ENCODE results near the gene MYRIP.

The MYRIP gene

GRCh38 chr3:40201770-40202169 lies 392.4 kb downstream of the MYRIP start:
- TF ChIP-seq CTCF (IDR thresholded peaks at IDR 0.05; ENCODE audit: control extremely low read depth, extremely low read depth, low read depth, missing control alignments), result no peak
- ChIA-PET CTCF (interaction anchor here (5.4 kb wide), 1 partner anchor 9 kb away, joined by 29 read pairs; no protein-coding TSS in a partner anchor), POLR2A (no interaction called here)
- no peak for DNase-seq (ENCODE audit: extremely low spot score)

- POLR2A ChIA-PET, result no interaction called here
- no peak for TF ChIP-seq CTCF (IDR thresholded peaks at IDR 0.05; ENCODE audit: control extremely low read depth, extremely low read depth, low read depth, missing control alignments)
- CTCF ChIA-PET, result interaction anchor here (1.5 kb wide), 1 partner anchor 27 kb away, joined by 6 read pairs; no protein-coding TSS in a partner anchor
- no peak for DNase-seq (ENCODE audit: extremely low spot score)
These were observed 397.1 kb downstream of the MYRIP start for GRCh38 chr3:40206522-40206921.

- no peak for DNase-seq (ENCODE audit: extremely low spot score)
- TF ChIP-seq CTCF (IDR thresholded peaks at IDR 0.05; ENCODE audit: control extremely low read depth, extremely low read depth, low read depth, missing control alignments), result no peak
- CTCF ChIA-PET, result no interaction called here
- POLR2A ChIA-PET, result no interaction called here
These were observed 398.4 kb downstream of the MYRIP start for GRCh38 chr3:40207796-40208195.

GRCh38 chr3:40208251-40208650 lies 398.8 kb downstream of the MYRIP start:
- TF ChIP-seq CTCF (IDR thresholded peaks at IDR 0.05; ENCODE audit: control extremely low read depth, extremely low read depth, low read depth, missing control alignments), result no peak
- DNase-seq (ENCODE audit: extremely low spot score), result no peak
- CTCF ChIA-PET, result no interaction called here
- POLR2A ChIA-PET, result no interaction called here

- TF ChIP-seq CTCF (IDR thresholded peaks at IDR 0.05; ENCODE audit: control extremely low read depth, extremely low read depth, low read depth, missing control alignments), result no peak
- ChIA-PET CTCF (interaction anchor here (1.0 to 1.7 kb wide), 4 partner anchors 12 to 33 kb away, joined by 3 to 5 read pairs (median 4); no protein-coding TSS in a partner anchor), POLR2A (no interaction called here)
- DNase-seq (ENCODE audit: extremely low spot score), result no peak
These were observed 402.2 kb downstream of the MYRIP start for GRCh38 chr3:40211579-40211978.

GRCh38 chr3:40213556-40213955 lies 404.1 kb downstream of the MYRIP start:
- ChIA-PET POLR2A (no interaction called here), CTCF (interaction anchor here (1.4 kb wide), 1 partner anchor 22 kb away, joined by 3 read pairs; no protein-coding TSS in a partner anchor)
- no peak for DNase-seq (ENCODE audit: extremely low spot score)
- TF ChIP-seq CTCF (IDR thresholded peaks at IDR 0.05; ENCODE audit: control extremely low read depth, extremely low read depth, low read depth, missing control alignments), result no peak

- CTCF ChIA-PET, result interaction anchor here (1.1 kb wide), 1 partner anchor 17 kb away, joined by 3 read pairs; no protein-coding TSS in a partner anchor
- DNase-seq (ENCODE audit: extremely low spot score), result no peak
- POLR2A ChIA-PET, result no interaction called here
- TF ChIP-seq CTCF (IDR thresholded peaks at IDR 0.05; ENCODE audit: control extremely low read depth, extremely low read depth, low read depth, missing control alignments), result no peak
These were observed 405.6 kb downstream of the MYRIP start for GRCh38 chr3:40215015-40215414.

Data from GM10248 (cell line).